DND-41 (cell line): ENCODE results near the gene WDR77.

Source experiments
- CTCF ChIP-seq: IDR thresholded peaks from 2 replicates; pipeline ENCODE4 v1.5.1; 2012; ENCODE audit warnings: borderline replicate concordance, low read length, moderate library complexity, mild to moderate bottlenecking; ENCODE audit not compliant: poor library complexity, severe bottlenecking; ENCODE audit errors: extremely low read depth
- EZH2 ChIP-seq: IDR thresholded peaks from 3 replicates; pipeline ENCODE4 v1.6.1; 2012; ENCODE audit warnings: borderline replicate concordance, low read depth, mild to moderate bottlenecking, moderate library complexity, low read length, inconsistent platforms; ENCODE audit not compliant: severe bottlenecking

DNA sequence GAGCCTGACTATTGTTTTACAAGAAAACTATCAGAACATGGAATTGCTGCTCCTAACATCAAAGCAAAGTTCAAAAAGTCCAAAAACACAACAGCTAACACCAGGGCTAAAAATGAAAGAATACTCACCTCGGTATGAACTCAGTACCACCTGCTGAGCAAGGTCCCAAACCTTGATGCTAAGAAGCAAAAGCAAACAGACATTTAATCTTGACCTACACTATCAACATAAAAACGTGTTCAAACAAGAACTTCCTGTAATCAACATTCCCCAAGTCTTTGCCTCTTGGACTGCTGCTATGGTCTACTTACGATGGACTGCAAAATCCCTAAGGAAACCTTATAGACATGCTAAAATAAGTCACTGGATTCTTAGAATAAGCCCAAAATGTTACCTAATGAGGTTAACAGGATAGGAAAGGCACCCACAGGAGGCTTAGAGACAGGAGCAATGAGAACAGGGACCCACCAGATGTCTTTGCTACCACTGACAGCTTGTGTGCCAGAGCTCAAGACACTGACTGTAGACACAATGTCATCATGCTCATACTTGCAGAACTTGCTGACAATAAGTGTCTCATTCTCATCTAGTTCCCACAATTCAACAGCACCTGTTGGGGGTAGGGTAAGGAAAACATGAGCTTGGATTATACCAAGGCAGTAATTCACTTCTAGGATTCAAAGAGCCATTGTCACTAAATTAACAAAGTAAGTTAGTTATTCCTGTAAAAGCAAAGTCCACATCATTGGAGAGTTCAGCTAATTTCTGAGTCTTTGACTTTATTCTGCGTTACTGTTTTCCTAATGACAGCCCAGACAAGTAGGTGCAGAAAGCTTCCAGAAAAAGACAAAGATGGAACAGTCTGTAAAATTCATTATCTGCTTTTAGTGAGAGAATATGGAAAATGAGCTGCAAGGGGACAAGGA lies 1.8 kb downstream of the WDR77 start:
- no peak for TF ChIP-seq CTCF
- no peak for TF ChIP-seq EZH2
